ENCODE data around the gene CACNA1C.

CACNA1C gene

DNA sequence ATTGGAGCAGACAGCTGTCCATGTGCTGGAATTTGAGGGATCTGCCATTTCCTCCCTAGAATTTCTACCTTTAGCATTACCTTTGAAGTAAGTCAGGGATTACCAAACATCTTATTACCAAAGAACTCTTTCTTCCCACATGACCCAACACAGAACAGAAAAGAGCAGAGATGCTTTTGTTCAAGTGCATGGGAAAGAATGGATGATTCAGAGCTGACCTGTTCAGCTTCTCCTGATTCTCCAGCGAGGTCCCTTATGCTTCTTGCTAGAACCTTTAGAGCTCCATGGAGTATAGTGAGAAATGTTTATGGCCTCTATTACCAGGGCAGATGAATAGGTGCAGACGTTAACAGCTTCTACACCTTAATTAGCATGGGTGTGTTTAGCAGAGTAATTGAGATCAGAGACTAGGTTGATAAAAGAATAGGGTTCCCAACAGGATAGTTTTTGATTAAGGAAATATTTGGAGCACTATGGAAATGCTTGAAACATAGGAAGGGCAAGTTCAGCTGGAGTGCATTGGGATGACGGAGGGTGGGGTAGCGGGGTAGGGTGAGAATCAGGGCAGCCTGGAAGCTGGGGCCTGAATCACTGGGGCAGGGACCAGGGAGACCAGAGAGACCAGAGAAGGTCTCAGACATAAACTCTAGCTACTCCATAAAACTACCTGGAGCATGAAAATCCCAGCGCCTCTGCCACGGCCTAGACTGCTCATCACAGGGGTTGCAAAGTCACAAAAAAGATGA, 223.7 kb downstream of the CACNA1C start:
- no peaks in the 10 kb centered on the region for H3K36me3 Mint-ChIP-seq (ENCODE audit: insufficient read depth)
- peaks cover 25% of the 10 kb centered on the region for H3K27me3 Mint-ChIP-seq
- DNase-seq (ENCODE audit: low spot score in 2 of 2), result no peak
- H3K4me3 Mint-ChIP-seq, result no peak overlapping the region
- no peak for ATAC-seq (replicated peaks; ENCODE audit: extremely low read depth, poor library complexity, severe bottlenecking)
- H3K4me1 Mint-ChIP-seq, result no peaks in the 10 kb centered on the region
- peaks cover 9% of the 10 kb centered on the region for H3K9me3 Mint-ChIP-seq
- no peak overlapping the region for H3K27ac Mint-ChIP-seq (ENCODE audit: low read depth)

GRCh38 chr12:2277492-2278155, 224.8 kb downstream of the CACNA1C start:
- Mint-ChIP-seq H3K27ac (ENCODE audit: low read depth) (no peak overlapping the region), H3K4me1 (no peaks in the 10 kb centered on the region), H3K9me3 (peaks cover 9% of the 10 kb centered on the region), H3K4me3 (no peak overlapping the region), H3K27me3 (peaks cover 27% of the 10 kb centered on the region), H3K36me3 (ENCODE audit: insufficient read depth) (no peaks in the 10 kb centered on the region)
- ATAC-seq (replicated peaks; ENCODE audit: extremely low read depth, poor library complexity, severe bottlenecking), result no peak
- DNase-seq (ENCODE audit: low spot score in 2 of 2), result no peak

- no peak overlapping the region for H3K4me3 Mint-ChIP-seq
- H3K27me3 Mint-ChIP-seq, result peaks cover 48% of the 10 kb centered on the region
- no peaks in the 10 kb centered on the region for H3K4me1 Mint-ChIP-seq
- no peak overlapping the region for H3K27ac Mint-ChIP-seq (ENCODE audit: low read depth)
- H3K36me3 Mint-ChIP-seq (ENCODE audit: insufficient read depth), result no peaks in the 10 kb centered on the region
- DNase-seq (ENCODE audit: low spot score in 2 of 2), result no peak
- no peak for ATAC-seq (replicated peaks; ENCODE audit: extremely low read depth, poor library complexity, severe bottlenecking)
- peaks cover 9% of the 10 kb centered on the region for H3K9me3 Mint-ChIP-seq
These were observed 228.7 kb downstream of the CACNA1C start for GRCh38 chr12:2281446-2281845.

DNA sequence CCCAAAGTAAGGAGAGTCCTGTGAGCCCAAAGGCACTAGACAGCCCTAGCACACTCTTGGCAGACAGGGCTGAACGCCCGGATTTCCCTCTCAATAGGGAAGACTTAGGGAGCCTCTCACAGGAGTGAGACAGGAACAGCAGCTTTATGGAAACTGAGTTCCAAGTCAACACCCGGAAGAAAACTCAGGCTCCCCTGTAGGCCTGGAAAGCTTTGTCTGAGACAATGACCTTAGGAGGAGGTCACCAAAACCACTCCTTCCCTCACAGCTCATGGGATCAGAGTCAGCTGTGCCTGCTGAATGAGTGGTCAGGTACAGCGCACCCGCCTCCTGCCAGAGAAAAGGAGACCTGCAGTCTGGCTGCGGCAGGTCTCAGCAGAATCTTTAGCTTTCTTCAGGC, 229.5 kb downstream of the CACNA1C start:
- Mint-ChIP-seq H3K9me3 (peaks cover 9% of the 10 kb centered on the region), H3K4me3 (no peak overlapping the region), H3K36me3 (ENCODE audit: insufficient read depth) (no peaks in the 10 kb centered on the region), H3K27ac (ENCODE audit: low read depth) (no peak overlapping the region), H3K27me3 (peaks cover 57% of the 10 kb centered on the region), H3K4me1 (no peaks in the 10 kb centered on the region)
- no peak for DNase-seq (ENCODE audit: low spot score in 2 of 2)
- no peak for ATAC-seq (replicated peaks; ENCODE audit: extremely low read depth, poor library complexity, severe bottlenecking)

DNA sequence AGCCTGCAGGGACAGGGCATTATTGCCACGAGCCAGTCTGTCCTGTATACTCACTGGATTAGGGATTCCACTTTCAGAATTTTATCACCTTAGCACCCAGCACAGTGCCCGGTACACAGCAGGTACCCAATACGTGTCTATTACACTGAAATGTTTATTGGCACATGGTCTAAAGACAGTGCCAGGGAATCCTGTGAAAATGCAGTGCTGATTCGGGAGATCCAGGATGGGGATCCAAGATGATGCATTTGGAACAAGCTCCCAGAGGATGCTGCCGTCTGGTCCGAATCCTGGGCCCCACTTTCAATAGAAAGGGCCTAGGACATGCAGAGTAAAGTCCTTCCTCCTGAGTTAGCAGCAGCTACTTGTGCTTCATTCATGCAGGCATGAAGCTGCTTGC, 230.7 kb downstream of the CACNA1C start:
- DNase-seq (ENCODE audit: low spot score in 2 of 2) (no peak), ATAC-seq (replicated peaks; ENCODE audit: extremely low read depth, poor library complexity, severe bottlenecking) (no peak)
- Mint-ChIP-seq H3K27ac (ENCODE audit: low read depth) (no peak overlapping the region), H3K27me3 (peaks cover 68% of the 10 kb centered on the region), H3K9me3 (peaks cover 9% of the 10 kb centered on the region), H3K4me1 (no peaks in the 10 kb centered on the region), H3K36me3 (ENCODE audit: insufficient read depth) (no peaks in the 10 kb centered on the region), H3K4me3 (no peak overlapping the region)

DNA sequence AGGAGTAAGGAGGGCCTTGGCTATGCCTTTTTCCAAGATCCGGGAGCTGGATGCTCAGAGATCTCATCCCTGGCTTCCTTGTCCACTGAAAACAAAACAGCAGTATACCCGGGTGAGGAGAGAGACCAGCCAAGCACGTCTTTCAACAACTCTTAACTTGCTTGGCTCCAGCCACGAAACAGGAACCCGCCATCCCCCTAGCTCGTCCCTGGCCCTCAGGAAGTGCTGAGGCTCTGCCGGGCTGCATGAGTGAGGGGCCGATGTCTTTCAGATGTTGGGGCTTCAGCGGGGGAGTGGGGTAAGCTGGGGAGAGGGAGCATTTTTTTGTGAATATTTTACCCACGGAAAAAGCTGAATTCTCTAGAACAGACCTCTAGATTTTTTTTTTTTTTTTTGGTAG, 231.1 kb downstream of the CACNA1C start:
- no peaks in the 10 kb centered on the region for H3K36me3 Mint-ChIP-seq (ENCODE audit: insufficient read depth)
- H3K27me3 Mint-ChIP-seq, result peaks cover 73% of the 10 kb centered on the region
- no peaks in the 10 kb centered on the region for H3K4me1 Mint-ChIP-seq
- no peak overlapping the region for H3K27ac Mint-ChIP-seq (ENCODE audit: low read depth)
- no peak overlapping the region for H3K4me3 Mint-ChIP-seq
- peaks cover 9% of the 10 kb centered on the region for H3K9me3 Mint-ChIP-seq
- no peak for ATAC-seq (replicated peaks; ENCODE audit: extremely low read depth, poor library complexity, severe bottlenecking)
- DNase-seq (ENCODE audit: low spot score in 2 of 2), result no peak

DNA sequence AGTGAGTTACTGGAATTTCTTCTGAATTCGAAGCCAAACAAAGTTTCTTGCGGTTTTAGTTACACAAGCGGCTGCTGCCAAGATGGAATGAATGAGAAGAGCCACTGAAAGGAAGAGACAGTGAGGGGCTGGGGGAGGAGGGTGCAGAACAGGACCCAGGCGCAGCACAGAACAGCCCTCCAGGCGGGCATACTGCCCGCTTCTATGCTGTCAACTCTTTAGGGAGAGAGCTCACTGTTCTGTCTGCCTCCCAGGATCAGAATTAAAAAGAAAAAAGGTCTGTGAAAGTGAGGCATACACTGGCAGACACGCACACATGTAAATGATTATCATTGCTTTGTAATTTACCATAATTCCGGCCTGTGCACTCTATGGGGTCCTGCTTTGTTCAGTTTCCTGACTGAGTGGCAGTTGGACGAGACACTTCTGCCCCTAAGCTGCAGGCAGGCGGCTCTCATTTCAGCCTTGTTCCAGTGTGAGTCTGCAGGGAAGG, 231.6 kb downstream of the CACNA1C start:
- Mint-ChIP-seq H3K27me3 (peaks cover 77% of the 10 kb centered on the region), H3K27ac (ENCODE audit: low read depth) (no peak overlapping the region), H3K4me1 (no peaks in the 10 kb centered on the region), H3K9me3 (peaks cover 9% of the 10 kb centered on the region), H3K4me3 (no peak overlapping the region), H3K36me3 (ENCODE audit: insufficient read depth) (no peaks in the 10 kb centered on the region)
- no peak for DNase-seq (ENCODE audit: low spot score in 2 of 2)
- ATAC-seq (replicated peaks; ENCODE audit: extremely low read depth, poor library complexity, severe bottlenecking), result no peak

DNA sequence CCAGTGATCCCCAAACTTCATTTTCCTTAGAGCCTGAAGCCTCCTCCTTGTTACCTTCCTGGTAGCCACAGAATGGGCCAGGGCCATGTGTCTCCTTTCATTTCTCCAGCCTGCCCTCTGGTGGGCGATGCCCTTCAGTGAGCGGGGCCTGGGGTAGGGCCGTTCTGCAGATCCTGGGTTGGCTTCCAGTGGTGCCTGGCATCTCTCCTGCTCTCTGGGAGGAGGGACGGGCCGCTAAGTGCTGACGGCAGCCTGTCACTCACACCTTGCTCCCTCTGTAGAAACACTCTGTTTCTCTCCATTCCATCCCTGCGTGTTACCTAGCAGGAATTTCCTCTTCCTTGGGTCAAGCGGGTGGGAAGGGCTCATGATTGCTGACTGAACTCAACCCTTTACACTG, 232.1 kb downstream of the CACNA1C start:
- no peaks in the 10 kb centered on the region for H3K36me3 Mint-ChIP-seq (ENCODE audit: insufficient read depth)
- ATAC-seq (replicated peaks; ENCODE audit: extremely low read depth, poor library complexity, severe bottlenecking) (no peak), DNase-seq (ENCODE audit: low spot score in 2 of 2) (no peak)
- H3K27ac Mint-ChIP-seq (ENCODE audit: low read depth), result no peak overlapping the region
- H3K9me3 Mint-ChIP-seq, result peaks cover 9% of the 10 kb centered on the region
- H3K4me1 Mint-ChIP-seq, result no peaks in the 10 kb centered on the region
- H3K4me3 Mint-ChIP-seq, result no peak overlapping the region
- H3K27me3 Mint-ChIP-seq, result peaks cover 82% of the 10 kb centered on the region

DNA sequence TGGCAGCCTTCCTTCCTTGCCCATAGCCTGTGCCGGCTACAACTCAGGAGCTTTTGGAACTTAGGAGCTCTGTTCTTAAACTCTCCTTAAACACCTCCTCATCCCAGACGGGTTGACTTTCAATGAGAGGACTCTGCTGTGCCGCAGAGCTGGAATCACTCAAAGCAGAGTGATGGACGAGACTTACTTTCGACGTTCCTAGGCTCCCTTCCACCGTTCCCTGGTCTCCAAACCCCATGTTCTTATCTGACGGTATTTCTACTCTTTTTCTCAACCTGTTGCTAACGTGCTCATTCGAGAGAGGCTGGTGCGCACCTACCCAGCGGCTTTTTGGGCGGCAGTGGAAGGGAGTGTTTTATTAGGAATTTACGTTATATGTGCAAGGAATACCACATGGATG, 232.7 kb downstream of the CACNA1C start:
- H3K36me3 Mint-ChIP-seq (ENCODE audit: insufficient read depth), result no peaks in the 10 kb centered on the region
- peaks cover 88% of the 10 kb centered on the region for H3K27me3 Mint-ChIP-seq
- H3K9me3 Mint-ChIP-seq, result peaks cover 9% of the 10 kb centered on the region
- ATAC-seq (replicated peaks; ENCODE audit: extremely low read depth, poor library complexity, severe bottlenecking) (no peak), DNase-seq (ENCODE audit: low spot score in 2 of 2) (no peak)
- no peak overlapping the region for H3K27ac Mint-ChIP-seq (ENCODE audit: low read depth)
- no peaks in the 10 kb centered on the region for H3K4me1 Mint-ChIP-seq
- no peak overlapping the region for H3K4me3 Mint-ChIP-seq

GRCh38 chr12:2286047-2286446, 233.3 kb downstream of the CACNA1C start:
- no peak for ATAC-seq (replicated peaks; ENCODE audit: extremely low read depth, poor library complexity, severe bottlenecking)
- Mint-ChIP-seq H3K36me3 (ENCODE audit: insufficient read depth) (no peaks in the 10 kb centered on the region), H3K4me1 (no peaks in the 10 kb centered on the region), H3K4me3 (no peak overlapping the region), H3K27me3 (peaks cover 84% of the 10 kb centered on the region), H3K27ac (ENCODE audit: low read depth) (no peak overlapping the region), H3K9me3 (peaks cover 3% of the 10 kb centered on the region)
- no peak for DNase-seq (ENCODE audit: low spot score in 2 of 2)

DNA sequence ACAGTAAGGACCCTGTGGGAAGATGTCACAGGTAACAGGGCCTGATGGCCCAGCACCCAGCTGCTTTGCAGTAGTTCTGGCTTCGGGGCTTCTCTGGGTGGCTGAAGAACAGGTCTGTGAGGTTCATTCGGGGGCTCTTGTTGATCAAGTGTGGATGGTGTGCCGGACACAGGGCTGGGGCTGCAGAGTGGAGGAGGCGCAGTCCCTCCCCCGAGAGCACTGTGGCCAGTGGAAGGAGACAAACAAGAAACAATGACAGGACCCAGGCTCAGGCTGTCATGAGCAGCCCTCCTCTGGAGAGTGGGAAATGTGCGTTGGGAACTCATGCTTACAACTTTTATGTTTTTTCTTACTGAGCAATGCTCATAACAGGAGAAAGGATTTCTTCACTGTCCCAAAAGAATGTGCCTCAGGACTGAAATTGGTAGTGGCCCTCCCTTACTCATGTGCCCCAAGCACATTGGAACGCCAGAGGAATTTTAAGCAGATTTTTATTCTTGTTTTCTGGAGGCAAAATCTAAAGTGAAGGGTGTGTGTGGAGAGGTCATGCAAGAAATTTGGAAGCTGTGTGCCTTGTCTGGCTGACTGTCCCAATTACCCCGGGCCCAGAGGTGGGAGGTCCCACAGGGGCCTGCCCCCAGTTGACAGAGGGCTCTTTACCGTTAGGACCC, 233.8 kb downstream of the CACNA1C start:
- DNase-seq (ENCODE audit: low spot score in 2 of 2) (no peak), ATAC-seq (replicated peaks; ENCODE audit: extremely low read depth, poor library complexity, severe bottlenecking) (no peak)
- Mint-ChIP-seq H3K27ac (ENCODE audit: low read depth) (no peak overlapping the region), H3K9me3 (no peaks in the 10 kb centered on the region), H3K36me3 (ENCODE audit: insufficient read depth) (no peaks in the 10 kb centered on the region), H3K4me1 (no peaks in the 10 kb centered on the region), H3K4me3 (no peak overlapping the region), H3K27me3 (peaks cover 82% of the 10 kb centered on the region)

GRCh38 chr12:2287151-2287550, 234.4 kb downstream of the CACNA1C start:
- H3K27me3 Mint-ChIP-seq, result peaks cover 88% of the 10 kb centered on the region
- H3K9me3 Mint-ChIP-seq, result no peaks in the 10 kb centered on the region
- no peaks in the 10 kb centered on the region for H3K4me1 Mint-ChIP-seq
- no peak overlapping the region for H3K27ac Mint-ChIP-seq (ENCODE audit: low read depth)
- no peak overlapping the region for H3K4me3 Mint-ChIP-seq
- ATAC-seq (replicated peaks; ENCODE audit: extremely low read depth, poor library complexity, severe bottlenecking), result no peak
- H3K36me3 Mint-ChIP-seq (ENCODE audit: insufficient read depth), result no peaks in the 10 kb centered on the region
- no peak for DNase-seq (ENCODE audit: low spot score in 2 of 2)

- no peaks in the 10 kb centered on the region for H3K36me3 Mint-ChIP-seq (ENCODE audit: insufficient read depth)
- H3K9me3 Mint-ChIP-seq, result no peaks in the 10 kb centered on the region
- H3K4me3 Mint-ChIP-seq, result no peak overlapping the region
- no peak for ATAC-seq (replicated peaks; ENCODE audit: extremely low read depth, poor library complexity, severe bottlenecking)
- no peak overlapping the region for H3K27ac Mint-ChIP-seq (ENCODE audit: low read depth)
- H3K4me1 Mint-ChIP-seq, result no peaks in the 10 kb centered on the region
- peaks cover 92% of the 10 kb centered on the region for H3K27me3 Mint-ChIP-seq
- no peak for DNase-seq (ENCODE audit: low spot score in 2 of 2)
These were observed 234.8 kb downstream of the CACNA1C start for GRCh38 chr12:2287589-2287988.
